SK-N-SH treated with all-trans-retinoic acid at 6 μM for 48 hours (cell line): ENCODE measurements around the gene ALDH6A1.

Experiments used
- CREB5 ChIP-seq: fragments of 250-450 bp; sonication (Bioruptor Pico); IDR thresholded peaks from 2 replicates; pipeline ENCODE4 v1.5.1; 2020; ENCODE audit warnings: low read depth, mild to moderate bottlenecking, moderate library complexity
- ESRRG ChIP-seq: fragments of 250-450 bp; sonication (Bioruptor Pico); IDR thresholded peaks from 2 replicates; pipeline ENCODE4 v1.6.1; 2021; ENCODE audit warnings: mild to moderate bottlenecking
- PATZ1 ChIP-seq: fragments of 250-450 bp; sonication (Bioruptor Pico); IDR thresholded peaks from 2 replicates; pipeline ENCODE4 v1.8.0; 2020; ENCODE audit warnings: mild to moderate bottlenecking, moderate library complexity, borderline replicate concordance
- PPARA ChIP-seq: fragments of 250-450 bp; sonication (Bioruptor Pico); IDR thresholded peaks from 2 replicates; pipeline ENCODE4 v1.5.0; 2020; ENCODE audit warnings: mild to moderate bottlenecking, borderline replicate concordance
- RARB ChIP-seq: fragments of 250-450 bp; sonication (Bioruptor Pico); IDR thresholded peaks from 2 replicates; pipeline ENCODE4 v1.8.0; 2021; ENCODE audit warnings: mild to moderate bottlenecking, moderate library complexity
- SNAI2 ChIP-seq: fragments of 250-450 bp; sonication (Bioruptor Pico); IDR thresholded peaks from 2 replicates; pipeline ENCODE4 v1.5.0; 2020; ENCODE audit warnings: mild to moderate bottlenecking, moderate library complexity
- ZFP30 ChIP-seq: fragments of 450-650 bp; formaldehyde crosslinking; IDR thresholded peaks from 2 replicates; pipeline ENCODE4 v1.5.0; 2022; ENCODE audit warnings: mild to moderate bottlenecking, moderate library complexity

GRCh38 chr14:74089251-74090020 lies 5.2 kb upstream of the ALDH6A1 start:
- TF ChIP-seq RARB (CRISPR knock-in tag) (no peak), SNAI2 (CRISPR knock-in tag) (no peak), CREB5 (CRISPR knock-in tag) (no peak), ZFP30 (no peak), PPARA (CRISPR knock-in tag) (no peak), PATZ1 (CRISPR knock-in tag) (no peak), ESRRG (CRISPR knock-in tag) (no peak)
